ENCODE measurements around the gene PRELID1.
"Not testable (repeated sequence)": the region's sequence is repeated elsewhere in the genome, so short reads cannot be mapped to it uniquely, and the experiment has no call there.

PRELID1 gene

GRCh38 chr5:177303121-177303924, at the start of gene PRELID1, which contains the start of gene RAB24:
Gene PRELID1 (plus strand): TSS chr5:177303799. CDS start chr5:177303986, 187 bp downstream.
Gene RAB24 (minus strand): TSS chr5:177303719. CDS start chr5:177303288, 431 bp downstream.
- peaks cover 49% of the 10 kb centered on the region for H3K36me3 Mint-ChIP-seq (ENCODE audit: low read depth)
- H3K27me3 Mint-ChIP-seq, result no peaks in the 10 kb centered on the region
- peaks cover 70% of the 10 kb centered on the region for H3K4me1 Mint-ChIP-seq (ENCODE audit: low read depth)
- H3K9me3 Mint-ChIP-seq, result no peaks in the 10 kb centered on the region
- H3K4me3 Mint-ChIP-seq, result peak within 1 kb of the TSS; percentile 97
- H3K27ac Mint-ChIP-seq, result peak within 1 kb of the TSS; percentile 94

- Mint-ChIP-seq H3K9me3 (no peaks in the 10 kb centered on the region), H3K4me1 (ENCODE audit: low read depth) (no peaks in the 10 kb centered on the region), H3K27me3 (no peaks in the 10 kb centered on the region), H3K27ac (peak overlapping the region; percentile 48), H3K4me3 (no peak overlapping the region), H3K36me3 (ENCODE audit: low read depth) (peaks cover 76% of the 10 kb centered on the region)
Measured at GRCh38 chr5:177256296-177256695, 47.3 kb upstream of the PRELID1 start.

DNA sequence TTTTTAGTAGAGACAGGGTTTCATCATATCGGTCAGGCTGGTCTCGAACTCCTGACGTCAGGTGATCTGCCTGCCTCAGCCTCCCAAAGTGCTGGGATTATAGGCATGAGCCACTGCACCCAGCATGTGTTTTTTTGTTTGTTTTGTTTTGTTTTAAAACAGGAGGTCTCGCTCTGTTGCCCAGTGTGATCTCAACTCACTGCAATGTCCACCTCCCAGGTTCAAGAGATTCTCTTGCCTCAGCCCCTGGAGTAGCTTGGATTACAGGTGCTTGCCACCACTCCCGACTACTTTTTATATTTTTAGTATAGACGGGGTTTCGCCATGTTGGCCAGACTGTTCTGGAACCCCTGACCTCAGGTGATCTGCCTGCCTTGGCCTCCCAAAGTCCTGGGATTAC, 44.9 kb upstream of the PRELID1 start:
- not testable (repeated sequence) for H3K27ac Mint-ChIP-seq; H3K4me3 Mint-ChIP-seq; H3K27me3 Mint-ChIP-seq; H3K9me3 Mint-ChIP-seq; H3K4me1 Mint-ChIP-seq (ENCODE audit: low read depth)
- peaks cover 76% of the 10 kb centered on the region for H3K36me3 Mint-ChIP-seq (ENCODE audit: low read depth)

- no peaks in the 10 kb centered on the region for H3K27me3 Mint-ChIP-seq
- H3K9me3 Mint-ChIP-seq, result no peaks in the 10 kb centered on the region
- peaks cover 74% of the 10 kb centered on the region for H3K36me3 Mint-ChIP-seq (ENCODE audit: low read depth)
- H3K27ac Mint-ChIP-seq, result no peak overlapping the region
- H3K4me1 Mint-ChIP-seq (ENCODE audit: low read depth), result no peaks in the 10 kb centered on the region
- H3K4me3 Mint-ChIP-seq, result no peak overlapping the region
Measured at GRCh38 chr5:177260961-177261360, 42.6 kb upstream of the PRELID1 start.

GRCh38 chr5:177261510-177261909, 42.1 kb upstream of the PRELID1 start:
- Mint-ChIP-seq H3K36me3 (ENCODE audit: low read depth) (peaks cover 76% of the 10 kb centered on the region), H3K27ac (no peak overlapping the region)

GRCh38 chr5:177264178-177264577, 39.4 kb upstream of the PRELID1 start:
- no peak overlapping the region for H3K4me3 Mint-ChIP-seq
- H3K27ac Mint-ChIP-seq, result no peak overlapping the region
- H3K27me3 Mint-ChIP-seq, result no peaks in the 10 kb centered on the region
- no peaks in the 10 kb centered on the region for H3K4me1 Mint-ChIP-seq (ENCODE audit: low read depth)
- H3K36me3 Mint-ChIP-seq (ENCODE audit: low read depth), result peaks cover 64% of the 10 kb centered on the region
- no peaks in the 10 kb centered on the region for H3K9me3 Mint-ChIP-seq

More at GRCh38 chr5:177261510-177261909, 42.1 kb upstream of the PRELID1 start:
- no peaks in the 10 kb centered on the region for H3K4me1 Mint-ChIP-seq (ENCODE audit: low read depth)
- H3K4me3 Mint-ChIP-seq, result no peak overlapping the region
- H3K9me3 Mint-ChIP-seq, result no peaks in the 10 kb centered on the region
- H3K27me3 Mint-ChIP-seq, result no peaks in the 10 kb centered on the region

DNA sequence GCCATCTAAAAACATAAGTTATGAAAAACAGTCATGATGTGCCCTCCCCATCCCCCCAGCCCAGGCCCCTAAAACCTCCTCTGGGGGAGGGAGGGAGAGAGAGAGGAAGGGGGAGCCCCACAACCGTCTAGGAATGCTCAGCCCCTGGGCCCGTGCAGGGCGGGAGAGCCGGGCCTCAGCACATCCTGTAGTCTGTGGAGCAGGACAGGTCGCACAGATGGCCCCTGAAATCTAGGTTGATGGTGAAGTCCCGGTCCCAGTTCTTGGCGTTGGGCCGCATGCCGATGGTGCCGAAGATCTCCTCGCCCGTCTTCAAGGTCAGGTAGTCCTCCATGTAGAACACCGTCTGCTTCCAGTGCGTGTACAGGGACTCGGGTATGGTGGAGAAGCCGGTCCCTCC, 38.2 kb upstream of the PRELID1 start:
- Mint-ChIP-seq H3K27me3 (no peaks in the 10 kb centered on the region), H3K36me3 (ENCODE audit: low read depth) (peaks cover 65% of the 10 kb centered on the region), H3K27ac (no peak overlapping the region), H3K4me1 (ENCODE audit: low read depth) (no peaks in the 10 kb centered on the region), H3K9me3 (no peaks in the 10 kb centered on the region), H3K4me3 (no peak overlapping the region)

DNA sequence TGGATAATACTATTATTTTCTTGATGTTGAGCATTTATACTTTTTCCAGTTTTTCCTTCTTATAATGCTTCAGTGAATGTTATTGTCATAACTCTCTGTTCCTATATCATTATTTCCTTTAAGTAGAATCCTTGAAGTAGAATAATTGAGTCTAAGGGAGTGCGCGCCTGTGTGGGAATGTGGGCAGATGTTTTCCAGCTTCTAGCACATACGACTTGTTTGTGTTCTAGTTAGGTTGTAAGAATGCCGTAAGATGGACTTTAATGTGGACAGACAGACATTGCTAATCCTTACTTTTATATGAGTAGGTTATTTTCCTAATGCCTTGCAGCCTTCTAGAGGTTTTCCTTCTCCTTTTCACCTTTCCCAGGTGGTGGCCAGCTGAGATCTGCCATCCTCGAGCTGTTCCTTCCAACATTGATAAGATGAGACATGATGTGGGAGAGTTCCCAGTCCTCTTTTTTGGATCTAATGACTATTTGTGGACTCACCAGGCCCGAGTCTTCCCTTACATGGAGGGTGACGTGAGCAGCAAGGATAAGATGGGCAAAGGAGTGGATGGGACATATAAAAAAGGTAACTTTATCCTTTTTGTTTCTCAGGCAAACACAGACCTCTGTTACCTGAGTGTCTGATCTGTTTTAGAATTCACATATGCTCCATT, 34.2 kb upstream of the PRELID1 start:
- H3K36me3 Mint-ChIP-seq (ENCODE audit: low read depth), result peaks cover 59% of the 10 kb centered on the region
- H3K4me1 Mint-ChIP-seq (ENCODE audit: low read depth), result no peaks in the 10 kb centered on the region
- no peaks in the 10 kb centered on the region for H3K9me3 Mint-ChIP-seq

DNA sequence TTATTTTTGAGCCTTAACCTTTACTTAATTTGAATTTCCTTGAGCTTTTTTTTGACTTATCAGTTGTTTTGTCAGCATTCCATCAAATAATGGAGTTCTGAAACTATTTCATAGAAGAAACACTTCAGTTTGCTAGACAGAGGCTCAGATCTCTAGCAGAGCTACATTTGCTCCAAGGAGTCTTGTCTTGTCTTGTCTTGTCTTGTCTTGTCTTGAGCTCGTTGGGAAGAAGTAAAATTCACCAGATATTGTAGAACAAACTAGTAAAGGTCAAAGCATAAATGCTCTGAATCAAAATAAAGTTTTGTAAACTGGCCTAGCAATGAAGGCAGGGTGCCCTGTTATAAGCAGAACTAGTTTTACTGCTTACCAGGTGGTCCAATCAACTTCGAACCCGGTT, 33.6 kb upstream of the PRELID1 start:
- H3K4me3 Mint-ChIP-seq, result no peak overlapping the region
- H3K27ac Mint-ChIP-seq, result no peak overlapping the region
- peaks cover 57% of the 10 kb centered on the region for H3K36me3 Mint-ChIP-seq (ENCODE audit: low read depth)
- H3K27me3 Mint-ChIP-seq, result no peaks in the 10 kb centered on the region
- no peaks in the 10 kb centered on the region for H3K4me1 Mint-ChIP-seq (ENCODE audit: low read depth)
- H3K9me3 Mint-ChIP-seq, result no peaks in the 10 kb centered on the region

More for the DNA sequence above, 34.2 kb upstream of the PRELID1 start:
- Mint-ChIP-seq H3K27me3 (no peaks in the 10 kb centered on the region), H3K4me3 (no peak overlapping the region), H3K27ac (no peak overlapping the region)

- no peak overlapping the region for H3K27ac Mint-ChIP-seq
- H3K36me3 Mint-ChIP-seq (ENCODE audit: low read depth), result peaks cover 61% of the 10 kb centered on the region
- H3K4me3 Mint-ChIP-seq, result no peak overlapping the region
- H3K4me1 Mint-ChIP-seq (ENCODE audit: low read depth), result no peaks in the 10 kb centered on the region
- no peaks in the 10 kb centered on the region for H3K27me3 Mint-ChIP-seq
- H3K9me3 Mint-ChIP-seq, result no peaks in the 10 kb centered on the region
Measured at GRCh38 chr5:177270653-177271052, 32.9 kb upstream of the PRELID1 start.

DNA sequence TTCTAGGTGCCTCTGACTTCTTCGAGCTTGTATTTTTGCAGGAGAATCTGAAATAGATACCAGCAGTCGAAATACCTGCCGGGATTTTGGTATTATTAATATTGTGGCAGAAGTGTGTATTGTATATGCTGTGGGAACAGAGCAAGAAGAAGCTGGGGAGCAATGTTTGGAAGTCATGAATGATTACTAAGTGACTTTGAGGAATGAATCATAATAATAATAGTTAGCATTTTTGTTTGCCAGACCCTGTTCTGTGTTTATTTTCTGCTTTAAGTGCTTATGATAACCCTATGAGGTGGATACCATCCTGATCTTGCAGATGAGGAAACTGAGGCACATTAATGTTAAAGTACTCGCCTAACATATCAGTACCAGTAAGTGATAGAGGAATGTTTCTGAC, 32.5 kb upstream of the PRELID1 start:
- Mint-ChIP-seq H3K27ac (no peak overlapping the region), H3K27me3 (no peaks in the 10 kb centered on the region), H3K4me3 (no peak overlapping the region), H3K4me1 (ENCODE audit: low read depth) (no peaks in the 10 kb centered on the region), H3K9me3 (no peaks in the 10 kb centered on the region), H3K36me3 (ENCODE audit: low read depth) (peaks cover 62% of the 10 kb centered on the region)

- no peaks in the 10 kb centered on the region for H3K9me3 Mint-ChIP-seq
- H3K4me3 Mint-ChIP-seq, result no peak overlapping the region
- no peak overlapping the region for H3K27ac Mint-ChIP-seq
- peaks cover 62% of the 10 kb centered on the region for H3K36me3 Mint-ChIP-seq (ENCODE audit: low read depth)
- H3K27me3 Mint-ChIP-seq, result no peaks in the 10 kb centered on the region
- H3K4me1 Mint-ChIP-seq (ENCODE audit: low read depth), result peaks cover 3% of the 10 kb centered on the region
Measured at GRCh38 chr5:177275883-177276282, 27.7 kb upstream of the PRELID1 start.

- no peak overlapping the region for H3K4me3 Mint-ChIP-seq
- no peak overlapping the region for H3K27ac Mint-ChIP-seq
- H3K36me3 Mint-ChIP-seq (ENCODE audit: low read depth), result peaks cover 70% of the 10 kb centered on the region
- peaks cover 3% of the 10 kb centered on the region for H3K4me1 Mint-ChIP-seq (ENCODE audit: low read depth)
- no peaks in the 10 kb centered on the region for H3K9me3 Mint-ChIP-seq
- H3K27me3 Mint-ChIP-seq, result no peaks in the 10 kb centered on the region
Measured at GRCh38 chr5:177276886-177277285, 26.7 kb upstream of the PRELID1 start.

DNA sequence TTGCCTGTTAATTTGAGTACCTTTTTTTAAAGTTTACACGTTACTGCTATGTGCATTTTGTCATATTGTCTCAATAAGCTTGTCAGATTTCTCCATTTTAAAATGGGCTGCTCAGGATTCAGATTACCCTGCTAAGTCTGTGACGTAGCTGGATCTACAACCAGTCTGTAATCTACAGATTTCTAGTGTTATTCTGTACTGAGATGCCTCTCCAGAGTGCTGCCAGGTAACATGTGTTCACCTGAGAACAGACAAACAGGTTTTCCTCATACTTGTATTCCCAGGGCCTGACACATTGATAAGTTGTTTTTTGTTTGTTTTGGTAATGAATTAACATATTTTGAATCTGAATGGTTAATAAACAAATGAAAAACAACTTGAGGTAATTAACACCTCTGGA, 15.4 kb upstream of the PRELID1 start:
- Mint-ChIP-seq H3K36me3 (ENCODE audit: low read depth) (peaks cover 64% of the 10 kb centered on the region), H3K4me1 (ENCODE audit: low read depth) (peaks cover 5% of the 10 kb centered on the region), H3K4me3 (no peak overlapping the region), H3K27me3 (no peaks in the 10 kb centered on the region), H3K27ac (no peak overlapping the region), H3K9me3 (no peaks in the 10 kb centered on the region)

GRCh38 chr5:177290816-177291596, 12.6 kb upstream of the PRELID1 start:
- Mint-ChIP-seq H3K27ac (no peak overlapping the region), H3K4me3 (no peak overlapping the region), H3K36me3 (ENCODE audit: low read depth) (peaks cover 73% of the 10 kb centered on the region), H3K27me3 (no peaks in the 10 kb centered on the region), H3K9me3 (no peaks in the 10 kb centered on the region), H3K4me1 (ENCODE audit: low read depth) (peaks cover 21% of the 10 kb centered on the region)
